MG63 (cell line): Measurements from ENCODE around the gene BACE1. TPM values are rescaled to one million over a fixed set of nuclear protein-coding genes. Genes with fewer than 3 reads are reported as not detected.

Experiments
- DNase-seq: peaks from one replicate; pipeline ENCODE4 v3.0.0-alpha.2; 2020
- H3K27me3 ChIP-seq: fragments of 250-450 bp; sonication (Bioruptor Pico); 2 replicates; pipeline ENCODE4 v1.5.1; 2020; ENCODE audit warnings: mild to moderate bottlenecking, moderate library complexity
- H3K36me3 ChIP-seq: fragments of 250-450 bp; sonication (Bioruptor Pico); 2 replicates; pipeline ENCODE4 v1.5.1; 2020; ENCODE audit warnings: mild to moderate bottlenecking, moderate library complexity
- H3K4me3 ChIP-seq: fragments of 250-450 bp; sonication (Bioruptor Pico); 2 replicates; pipeline ENCODE4 v1.5.1; 2020; ENCODE audit warnings: mild to moderate bottlenecking, moderate library complexity
- H3K9me3 ChIP-seq: fragments of 250-450 bp; sonication (Bioruptor Pico); 2 replicates; pipeline ENCODE4 v1.5.1; 2020; ENCODE audit warnings: mild to moderate bottlenecking, moderate library complexity
- total RNA-seq: library from RNA; depleted of rRNA; stranded (reverse); fragments of >200 nt; shearing (Covaris generic); gene quantifications from 2 replicates; pipeline ENCODE4 v1.2.3, GENCODE V29; 2014; ENCODE audit warnings: low replicate concordance; rRNA removed

Gene BACE1
- total RNA-seq, 1 experiment from 2014 or later = 9.1 TPM

DNA sequence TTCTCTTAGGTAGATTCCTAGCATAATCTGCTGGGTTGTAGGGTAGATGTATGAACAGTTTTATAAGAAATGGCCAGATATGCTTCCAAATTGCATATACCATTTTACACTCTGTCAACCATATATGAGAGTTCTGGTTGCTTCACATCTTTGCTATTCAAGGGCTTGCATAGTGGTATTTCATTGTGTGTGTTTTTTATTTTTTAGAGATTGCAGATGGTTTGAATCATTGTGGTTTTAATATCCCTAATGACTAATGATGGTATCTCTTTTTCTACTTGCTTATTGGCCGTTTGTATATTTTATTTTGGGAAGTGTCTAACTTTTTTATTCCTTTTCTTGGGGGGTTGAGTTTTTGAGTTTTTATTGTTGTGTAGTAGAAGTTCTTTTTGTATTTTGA is 56.6 kb downstream of the BACE1 start:
- DNase-seq = no peak
- Histone ChIP-seq H3K4me3 (no peak overlapping the region), H3K36me3 (peaks cover 28% of the 10 kb centered on the region), H3K27me3 (no peaks in the 10 kb centered on the region), H3K9me3 (no peaks in the 10 kb centered on the region)

DNA sequence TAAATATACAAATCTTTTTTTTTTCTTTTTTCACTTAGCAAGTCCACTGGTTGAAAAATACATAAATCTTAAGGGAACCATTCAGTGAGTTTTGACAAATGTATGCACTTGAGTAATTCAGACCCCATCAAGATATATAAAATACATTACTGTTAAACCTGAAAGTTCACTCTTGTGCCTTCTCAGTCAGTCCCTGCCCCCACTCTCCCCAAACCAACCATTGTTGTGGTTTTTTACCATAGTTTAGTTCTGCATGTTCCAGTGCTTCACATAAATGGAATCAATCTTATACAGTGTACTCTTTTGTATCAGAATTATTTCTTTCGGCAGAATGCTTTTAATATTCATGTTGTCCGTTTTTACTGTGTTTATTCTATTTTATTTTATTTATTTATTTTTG is 57.5 kb downstream of the BACE1 start:
- Histone ChIP-seq H3K9me3 (no peaks in the 10 kb centered on the region), H3K36me3 (peaks cover 25% of the 10 kb centered on the region), H3K4me3 (no peak overlapping the region), H3K27me3 (no peaks in the 10 kb centered on the region)
- no peak for DNase-seq

DNA sequence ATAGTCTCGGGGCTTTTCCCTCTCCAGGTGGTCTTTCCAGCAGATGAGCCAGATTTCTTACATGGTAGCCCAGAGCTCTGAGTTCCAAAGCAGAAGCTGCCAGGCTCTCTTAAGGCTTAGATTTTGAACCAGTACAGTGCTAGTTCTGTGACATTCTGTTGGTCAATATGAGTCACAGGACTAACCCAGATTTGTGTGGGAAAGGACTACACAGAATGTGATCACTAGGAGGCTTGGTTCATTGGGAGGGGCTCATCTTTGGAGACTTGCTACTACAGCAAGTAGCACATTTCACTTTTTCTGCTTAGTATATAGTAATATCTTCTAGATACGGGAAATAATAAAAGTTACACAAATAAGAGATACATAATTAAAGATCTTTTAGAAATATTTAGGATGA is 59.5 kb downstream of the BACE1 start:
- no peaks in the 10 kb centered on the region for H3K9me3 ChIP-seq
- no peaks in the 10 kb centered on the region for H3K27me3 ChIP-seq
- H3K36me3 ChIP-seq = peaks cover 18% of the 10 kb centered on the region
- no peak overlapping the region for H3K4me3 ChIP-seq
- DNase-seq = no peak

DNA sequence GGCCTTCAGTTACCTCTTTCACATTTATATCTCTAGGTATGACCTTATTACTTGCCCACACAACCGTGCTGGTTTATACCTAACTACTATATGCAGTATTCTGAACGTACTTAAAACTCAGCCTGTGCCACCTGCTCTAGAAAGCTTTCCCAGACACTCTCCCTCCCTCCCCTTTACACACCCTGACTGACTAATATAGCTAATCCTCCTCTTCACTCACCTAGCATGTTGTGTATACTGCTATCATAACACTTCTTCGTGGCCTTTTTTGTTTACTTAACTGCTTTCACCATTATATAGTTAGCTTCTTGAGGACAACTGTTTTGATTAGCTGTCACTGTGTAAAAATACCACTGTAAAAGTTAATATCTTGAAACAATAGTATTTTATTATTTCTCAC is 60.1 kb downstream of the BACE1 start:
- H3K9me3 ChIP-seq = no peaks in the 10 kb centered on the region
- peaks cover 12% of the 10 kb centered on the region for H3K36me3 ChIP-seq
- no peak overlapping the region for H3K4me3 ChIP-seq
- no peaks in the 10 kb centered on the region for H3K27me3 ChIP-seq
- no peak for DNase-seq

GRCh38 chr11:117251506-117251905 is 64.5 kb downstream of the BACE1 start:
- H3K9me3 ChIP-seq = no peaks in the 10 kb centered on the region
- DNase-seq = no peak
- H3K36me3 ChIP-seq = peaks cover 31% of the 10 kb centered on the region

DNA sequence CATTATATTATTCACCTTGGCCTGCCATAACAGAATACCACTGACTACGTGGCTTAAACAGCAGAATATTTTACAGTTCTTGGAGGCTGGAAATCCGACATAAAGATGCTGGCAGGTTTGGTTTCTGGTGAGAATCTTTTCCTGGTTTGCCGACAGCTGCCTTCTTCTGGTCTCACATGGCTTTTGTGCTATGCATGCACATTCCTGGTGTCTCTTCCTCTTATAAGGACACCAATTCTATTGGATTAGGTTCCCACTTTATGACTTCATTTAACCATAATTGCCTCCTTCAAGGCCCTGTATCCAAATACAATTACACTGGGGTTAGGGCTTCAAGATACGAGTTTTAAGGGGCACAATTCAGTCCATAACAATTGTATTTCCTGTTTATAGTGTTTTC is 66.5 kb downstream of the BACE1 start:
- Histone ChIP-seq H3K4me3 (no peak overlapping the region), H3K9me3 (no peaks in the 10 kb centered on the region), H3K36me3 (peaks cover 38% of the 10 kb centered on the region), H3K27me3 (no peaks in the 10 kb centered on the region)
- no peak for DNase-seq

More at GRCh38 chr11:117251506-117251905, 64.5 kb downstream of the BACE1 start:
- Histone ChIP-seq H3K4me3 (no peak overlapping the region), H3K27me3 (no peaks in the 10 kb centered on the region)

- Histone ChIP-seq H3K27me3 (no peaks in the 10 kb centered on the region), H3K36me3 (peaks cover 46% of the 10 kb centered on the region), H3K4me3 (no peak overlapping the region), H3K9me3 (no peaks in the 10 kb centered on the region)
- no peak for DNase-seq
Measured at GRCh38 chr11:117248341-117248740, 67.7 kb downstream of the BACE1 start.

- Histone ChIP-seq H3K4me3 (no peak overlapping the region), H3K9me3 (no peaks in the 10 kb centered on the region), H3K27me3 (no peaks in the 10 kb centered on the region), H3K36me3 (peaks cover 46% of the 10 kb centered on the region)
- peak; percentile 55 for DNase-seq
Measured at GRCh38 chr11:117239295-117239694, 76.8 kb downstream of the BACE1 start.

- Histone ChIP-seq H3K9me3 (no peaks in the 10 kb centered on the region), H3K36me3 (peaks cover 38% of the 10 kb centered on the region), H3K27me3 (no peaks in the 10 kb centered on the region), H3K4me3 (no peak overlapping the region)
- DNase-seq = no peak
Measured at GRCh38 chr11:117238221-117238620, 77.8 kb downstream of the BACE1 start.

Other genes starting within 250 kb of the BACE1 start
- 4.1 and 4.3 TPM in 2 replicates for gene SIK3, start 217.8 kb downstream of the BACE1 start, total RNA-seq
- gene PAFAH1B2, start 172.0 kb downstream of the BACE1 start, total RNA-seq = 143 and 205 TPM in 2 replicates
- gene SIDT2, start 137.5 kb downstream of the BACE1 start, total RNA-seq = 2.7 and 19.8 TPM in 2 replicates
- gene TAGLN, start 116.9 kb downstream of the BACE1 start, total RNA-seq = 0.44 and 0.92 TPM in 2 replicates
- 24.9 and 26.7 TPM in 2 replicates for gene PCSK7, start 84.2 kb downstream of the BACE1 start, total RNA-seq
- 1.3 and 2.4 TPM in 2 replicates for gene RNF214, start 83.6 kb downstream of the BACE1 start, total RNA-seq
- gene BACE1-AS, start 24.9 kb downstream of the BACE1 start, total RNA-seq = 0.15 and 3.2 TPM in 2 replicates
- 23.2 and 33.1 TPM in 2 replicates for gene CEP164, start 11.6 kb upstream of the BACE1 start, total RNA-seq